GM20000 (cell line): ENCODE measurements around the gene MPV17.
"Not testable (repeated sequence)": the region's sequence is repeated elsewhere in the genome, so short reads cannot be mapped to it uniquely, and the experiment has no call there.

Source experiments
- DNase-seq: peaks from one replicate; pipeline ENCODE4 v3.0.0; 2012; ENCODE audit warnings: low spot score
- TF ChIP-seq, protein P1 (sequence below): IDR thresholded peaks from 2 replicates; pipeline ENCODE4 v1.5.1; 2012; ENCODE audit warnings: mild to moderate bottlenecking, control low read depth; ENCODE audit errors: extremely low read depth, missing control alignments

Gene MPV17

DNA sequence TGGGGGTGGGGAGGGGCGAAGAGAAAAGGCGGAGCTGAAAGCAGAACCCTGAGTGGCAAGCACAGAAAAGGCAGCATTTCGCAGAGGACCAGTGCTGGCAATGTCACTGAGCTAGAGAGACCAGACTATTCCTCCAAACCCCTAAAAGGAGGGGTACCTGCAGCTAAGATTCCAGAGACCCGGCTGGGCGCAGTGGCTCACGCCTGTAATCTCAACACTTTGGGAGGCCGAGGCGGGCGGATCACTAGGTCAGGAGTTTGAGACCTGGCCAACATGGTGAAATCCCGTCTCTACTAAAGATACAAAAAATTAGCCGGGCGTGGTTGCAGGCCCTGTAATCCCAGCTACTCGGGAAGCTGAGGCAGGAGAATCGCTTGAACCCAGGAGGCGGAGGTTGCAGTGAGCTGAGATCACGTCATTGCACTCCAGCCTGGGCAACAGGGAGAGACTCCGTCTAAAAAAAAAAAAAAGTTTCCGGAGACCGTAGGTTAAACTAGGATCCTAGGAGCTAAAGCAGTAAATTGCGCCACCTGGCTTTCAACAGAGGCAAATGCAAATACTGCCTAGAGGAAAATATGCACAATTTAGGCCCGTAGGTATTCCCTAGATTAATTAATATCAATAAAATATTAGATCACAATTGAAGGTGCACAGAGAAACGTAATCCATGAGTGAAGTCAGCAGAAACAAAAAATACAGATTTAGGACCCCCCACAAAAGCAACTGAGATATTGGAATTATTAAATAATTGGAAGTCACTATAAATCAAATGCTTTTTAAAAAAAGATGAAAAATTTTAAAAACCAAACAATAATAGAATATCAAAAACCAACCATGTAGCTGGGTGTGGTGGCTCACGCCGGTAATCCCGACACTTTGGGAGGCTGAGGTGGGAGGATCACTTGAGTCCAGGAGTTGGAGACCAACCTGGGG, 19.5 kb downstream of the MPV17 start:
- peak; percentile 77 for DNase-seq
- TF ChIP-seq, protein P1, sequence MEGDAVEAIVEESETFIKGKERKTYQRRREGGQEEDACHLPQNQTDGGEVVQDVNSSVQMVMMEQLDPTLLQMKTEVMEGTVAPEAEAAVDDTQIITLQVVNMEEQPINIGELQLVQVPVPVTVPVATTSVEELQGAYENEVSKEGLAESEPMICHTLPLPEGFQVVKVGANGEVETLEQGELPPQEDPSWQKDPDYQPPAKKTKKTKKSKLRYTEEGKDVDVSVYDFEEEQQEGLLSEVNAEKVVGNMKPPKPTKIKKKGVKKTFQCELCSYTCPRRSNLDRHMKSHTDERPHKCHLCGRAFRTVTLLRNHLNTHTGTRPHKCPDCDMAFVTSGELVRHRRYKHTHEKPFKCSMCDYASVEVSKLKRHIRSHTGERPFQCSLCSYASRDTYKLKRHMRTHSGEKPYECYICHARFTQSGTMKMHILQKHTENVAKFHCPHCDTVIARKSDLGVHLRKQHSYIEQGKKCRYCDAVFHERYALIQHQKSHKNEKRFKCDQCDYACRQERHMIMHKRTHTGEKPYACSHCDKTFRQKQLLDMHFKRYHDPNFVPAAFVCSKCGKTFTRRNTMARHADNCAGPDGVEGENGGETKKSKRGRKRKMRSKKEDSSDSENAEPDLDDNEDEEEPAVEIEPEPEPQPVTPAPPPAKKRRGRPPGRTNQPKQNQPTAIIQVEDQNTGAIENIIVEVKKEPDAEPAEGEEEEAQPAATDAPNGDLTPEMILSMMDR = peak; percentile 80

GRCh38 chr2:27300606-27301005, 22.3 kb downstream of the MPV17 start:
- not testable (repeated sequence) for DNase-seq

GRCh38 chr2:27298391-27299080, 24.4 kb downstream of the MPV17 start:
- DNase-seq = no peak
- TF ChIP-seq, protein P1 = no peak

- DNase-seq = no peak
- TF ChIP-seq, protein P1 = no peak
Observed at GRCh38 chr2:27297195-27297594, 25.7 kb downstream of the MPV17 start.

- TF ChIP-seq, protein P1 = no peak
- DNase-seq = no peak
Observed at GRCh38 chr2:27296481-27296880, 26.4 kb downstream of the MPV17 start.

DNA sequence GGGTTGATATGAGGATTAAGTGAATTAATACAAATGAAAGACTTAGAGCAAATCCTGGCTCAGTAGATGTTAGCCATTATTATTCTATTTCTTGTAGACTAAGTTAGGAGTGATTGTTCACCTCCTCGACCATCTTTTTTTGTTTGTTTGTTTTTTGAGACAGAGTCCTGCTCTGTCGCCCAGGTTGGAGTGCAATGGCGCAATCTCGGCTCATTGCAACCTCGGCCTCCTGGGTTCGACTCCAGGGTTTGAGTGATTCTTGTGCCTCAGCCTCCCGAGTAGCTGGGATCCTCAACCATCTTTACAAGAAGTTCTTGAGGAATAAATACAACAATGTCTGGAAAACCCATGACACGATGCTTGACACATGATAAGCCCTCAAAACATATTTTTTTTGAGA, 28.0 kb downstream of the MPV17 start:
- TF ChIP-seq, protein P1 = no peak
- no peak for DNase-seq

DNA sequence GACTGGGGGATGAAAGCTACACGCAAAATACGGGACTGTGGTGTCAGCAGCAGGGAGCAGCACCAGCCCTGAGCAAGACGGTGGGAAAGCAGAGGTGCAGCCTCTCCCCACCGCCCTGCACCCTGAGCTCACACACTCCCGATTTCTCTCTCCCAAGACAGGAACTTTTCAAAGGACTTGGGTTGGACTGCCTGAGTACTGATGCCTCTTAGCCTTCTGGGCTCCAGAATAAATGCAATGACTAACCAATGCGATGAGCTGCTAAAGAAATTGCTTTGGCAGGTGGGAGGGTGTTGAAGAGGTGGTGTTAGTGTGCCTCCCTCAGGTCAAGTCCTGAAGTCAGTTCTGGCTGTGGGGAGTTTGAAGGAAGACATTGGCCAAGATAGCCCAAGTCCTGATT, 31.0 kb downstream of the MPV17 start:
- TF ChIP-seq, protein P1 = no peak
- no peak for DNase-seq
